HepG2 (cell line): ENCODE data around the gene SYNJ2.
"Not testable (repeated sequence)": the region's sequence is repeated elsewhere in the genome, so short reads cannot be mapped to it uniquely, and the experiment has no call there.

Experiments
- CHD2 ChIP-seq: IDR thresholded peaks from 2 replicates; pipeline ENCODE4 v1.6.1; 2011; ENCODE audit warnings: low read depth, low read length, improper control_type of control experiment
- CTCF ChIP-seq: sonication (generic); formaldehyde crosslinking; IDR thresholded peaks from 2 replicates; pipeline ENCODE4 v1.5.0; 2020; ENCODE audit warnings: mild to moderate bottlenecking, missing genetic modification reagents, moderate library complexity
- REST ChIP-seq, 2 experiments: IDR thresholded peaks; 2 replicates each; pipeline ENCODE4 v1.6.1; 2011 to 2012; ENCODE audit warnings: low read length in 2 of 2, borderline replicate concordance in 1 of 2, low read depth in 1 of 2, mild to moderate bottlenecking in 1 of 2, moderate library complexity in 1 of 2
- TCF12 ChIP-seq, 2 experiments: fragments of 450-650 bp in 1 of 2; sonication (generic) in 1 of 2; formaldehyde crosslinking in 1 of 2; IDR thresholded peaks; 2 replicates each; pipeline versions ENCODE4 v1.6.1 to v1.8.0; 2017 to 2022; ENCODE audit warnings: antibody characterized with exemption in 1 of 2, mild to moderate bottlenecking in 1 of 2, missing genetic modification reagents in 1 of 2, moderate library complexity in 1 of 2
- ZFYVE20 ChIP-seq: sonication (generic); formaldehyde crosslinking; IDR thresholded peaks from 2 replicates; pipeline ENCODE4 v1.8.0; 2023; ENCODE audit warnings: low read depth, mild to moderate bottlenecking, moderate library complexity, missing genetic modification reagents, borderline replicate concordance
- ZNF24 ChIP-seq: fragments of 450-650 bp; IDR thresholded peaks from 2 replicates; pipeline ENCODE4 v1.6.1; 2017; ENCODE audit warnings: antibody characterized with exemption, mild to moderate bottlenecking
- ZNF839 ChIP-seq: sonication (generic); formaldehyde crosslinking; IDR thresholded peaks from 2 replicates; pipeline ENCODE4 v1.4.0; 2020; ENCODE audit warnings: missing genetic modification reagents, mild to moderate bottlenecking, borderline replicate concordance

- not testable (repeated sequence) for TF ChIP-seq REST (IDR thresholded peaks at IDR 0.05; ENCODE audit: borderline replicate concordance in 1 of 2, low read depth in 1 of 2, low read length in 2 of 2); CHD2; ZNF24; TCF12 (IDR thresholded peaks at IDR 0.05); TCF12 (CRISPR knock-in tag; IDR thresholded peaks at IDR 0.05); CTCF (CRISPR knock-in tag); ZNF839 (CRISPR knock-in tag); ZFYVE20 (CRISPR knock-in tag)
Observed at GRCh38 chr6:157950899-157951298, 30.8 kb upstream of the SYNJ2 start.
